Uterus (tissue), 2 donors: ENCODE measurements around the gene DDX24.
"Not testable (repeated sequence)": the region's sequence is repeated elsewhere in the genome, so short reads cannot be mapped to it uniquely, and the experiment has no call there.

Source experiments
- CTCF ChIP-seq, 4 experiments: fragments of 200-600 bp in 2 of 4; fragments of 450-650 bp in 2 of 4; sonication (generic) in 2 of 4; IDR thresholded peaks; one replicate each; pipeline ENCODE4 v1.5.1; 2016 to 2019; ENCODE audit warnings: antibody characterized with exemption in 4 of 4, mild to moderate bottlenecking in 2 of 4, moderate library complexity in 1 of 4
- POLR2A ChIP-seq, 2 donors: fragments of 450-650 bp; IDR thresholded peaks; one replicate each; pipeline ENCODE4 v1.6.1; 2016; ENCODE audit warnings: antibody characterized with exemption in 2 of 2, mild to moderate bottlenecking in 1 of 2, moderate library complexity in 1 of 2

- TF ChIP-seq CTCF, POLR2A (IDR thresholded peaks at IDR 0.05): not testable (repeated sequence)
Observed at GRCh38 chr14:94072076-94072475, 8.9 kb downstream of the DDX24 start.
